Lung (tissue), 13 donors: ENCODE results near the gene KRTAP21-3. TPM values are rescaled to one million over a fixed set of nuclear protein-coding genes. Genes with fewer than 3 reads are reported as not detected.

ENCODE experiments used
- ATAC-seq: fragments of 200-7000 bp; cut with Tn5 transposase; one replicate; pipeline ENCODE4 v1.9.1; 2020; ENCODE audit warnings: moderate number of reproducible peaks; ENCODE audit not compliant: insufficient read depth, low FRiP score
- DNase-seq, 3 donors: peaks; one replicate each; pipeline ENCODE4 v3.0.0-alpha.2; 2013 to 2017
- H3K27ac ChIP-seq, 2 donors: one replicate each; pipeline ENCODE4 v1.5.1; 2013; ENCODE audit warnings: mild to moderate bottlenecking in 2 of 2, moderate library complexity in 2 of 2, control low read depth in 1 of 2, inconsistent platforms in 1 of 2, low read depth in 1 of 2, low read length in 1 of 2
- H3K27me3 ChIP-seq, 3 donors: one replicate each; pipeline ENCODE4 v1.5.1; 2013; ENCODE audit warnings: low read length in 2 of 3; ENCODE audit not compliant: control insufficient read depth in 3 of 3, insufficient read depth in 3 of 3
- H3K36me3 ChIP-seq, 4 donors: one replicate each; pipeline ENCODE4 v1.5.1; 2013; ENCODE audit warnings: low read length in 4 of 4, mild to moderate bottlenecking in 1 of 4, moderate library complexity in 1 of 4; ENCODE audit not compliant: control insufficient read depth in 4 of 4, insufficient read depth in 4 of 4
- H3K4me1 ChIP-seq, 5 donors: one replicate each; pipeline ENCODE4 v1.5.1; 2013; ENCODE audit warnings: low read length in 5 of 5, mild to moderate bottlenecking in 2 of 5, moderate library complexity in 1 of 5; ENCODE audit not compliant: control insufficient read depth in 5 of 5, insufficient read depth in 5 of 5
- H3K4me3 ChIP-seq: one replicate; pipeline ENCODE4 v1.5.1; 2013; ENCODE audit warnings: mild to moderate bottlenecking, control low read depth, moderate library complexity
- H3K9ac ChIP-seq, 2 donors: one replicate each; pipeline ENCODE4 v1.5.1; 2013; ENCODE audit warnings: low read length in 2 of 2, control low read depth in 1 of 2; ENCODE audit not compliant: insufficient read depth in 1 of 2
- H3K9me3 ChIP-seq, 4 donors: one replicate each; pipeline ENCODE4 v1.5.1; 2013; ENCODE audit warnings: low read length in 3 of 4, mild to moderate bottlenecking in 1 of 4, moderate library complexity in 1 of 4; ENCODE audit not compliant: control insufficient read depth in 4 of 4, insufficient read depth in 3 of 4
- whole genome bisulfite sequencing, 2 donors: extraction: QIAGEN DNeasy Blood & Tissue Kit; methylation state at CpG; one replicate each; pipeline ENCODE4 v1.1.7; 2013; 5-methylcytosine and 5-hydroxymethylcytosine counted together
- polyA plus RNA-seq, 2 donors: library from polyadenylated mRNA; stranded (reverse); fragments of 200-250 nt; gene quantifications; one replicate each; pipeline ENCODE4 v1.2.1, GENCODE V29; 2013
- small RNA-seq: library from RNA; depleted of rRNA; stranded (forward); fragments of <200 nt; gene quantifications from one replicate; pipeline ENCODE3, GENCODE V24; 2014; ENCODE audit warnings: low replicate concordance
- total RNA-seq, 2 donors: library from RNA; depleted of rRNA in 1 of 2; stranded (reverse); fragments of >200 nt in 1 of 2; gene quantifications; one replicate each; pipeline ENCODE4 v1.2.1, GENCODE V29; 2014 to 2021
- TF ChIP-seq, protein P1 (sequence below): IDR thresholded peaks from 2 replicates; pipeline ENCODE4 v1.5.1; 2012; ENCODE audit warnings: mild to moderate bottlenecking; ENCODE audit errors: control extremely low read depth, extremely low read depth
- donor health status: control.
- donor health status: control.
- donor health status: Bipolar disorder and iron deficiency.
- donor health status: healthy.
- donor health status: DM: yes; HTN: yes; CAD: no.

The KRTAP21-3 gene
- total and polyA plus RNA-seq, 4 donors: not detected

DNA sequence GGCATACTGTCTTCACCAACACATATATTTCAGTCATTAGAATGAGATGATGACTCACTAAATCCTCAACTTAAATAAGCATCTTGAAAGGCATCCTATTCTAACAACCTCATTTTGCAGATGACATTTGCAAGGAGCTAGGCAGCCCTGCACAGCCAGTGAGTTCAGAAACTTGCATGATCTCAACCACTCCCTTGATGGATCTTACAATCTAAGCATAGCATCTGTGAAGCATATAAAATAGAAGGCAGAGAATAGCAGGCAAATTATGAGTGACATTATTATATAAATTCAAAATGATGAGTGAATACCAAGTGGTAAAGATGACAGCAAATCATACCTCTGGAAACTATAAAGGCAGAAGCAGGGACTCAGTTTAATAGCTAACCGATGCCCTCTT, 44.3 kb downstream of the KRTAP21-3 start:
- Histone ChIP-seq H3K9me3 (no peaks in the 10 kb centered on the region), H3K4me3 (no peak overlapping the region), H3K4me1 (no peaks in the 10 kb centered on the region), H3K9ac (no peak overlapping the region), H3K27me3 (no peaks in the 10 kb centered on the region), H3K36me3 (no peaks in the 10 kb centered on the region), H3K27ac (no peak overlapping the region)
- 73 to 79% methylated on average over 1 of the region's 1 CpG for WGBS, 2 donors
- ATAC-seq (no peak), DNase-seq (no peak)
- TF ChIP-seq, protein P1, sequence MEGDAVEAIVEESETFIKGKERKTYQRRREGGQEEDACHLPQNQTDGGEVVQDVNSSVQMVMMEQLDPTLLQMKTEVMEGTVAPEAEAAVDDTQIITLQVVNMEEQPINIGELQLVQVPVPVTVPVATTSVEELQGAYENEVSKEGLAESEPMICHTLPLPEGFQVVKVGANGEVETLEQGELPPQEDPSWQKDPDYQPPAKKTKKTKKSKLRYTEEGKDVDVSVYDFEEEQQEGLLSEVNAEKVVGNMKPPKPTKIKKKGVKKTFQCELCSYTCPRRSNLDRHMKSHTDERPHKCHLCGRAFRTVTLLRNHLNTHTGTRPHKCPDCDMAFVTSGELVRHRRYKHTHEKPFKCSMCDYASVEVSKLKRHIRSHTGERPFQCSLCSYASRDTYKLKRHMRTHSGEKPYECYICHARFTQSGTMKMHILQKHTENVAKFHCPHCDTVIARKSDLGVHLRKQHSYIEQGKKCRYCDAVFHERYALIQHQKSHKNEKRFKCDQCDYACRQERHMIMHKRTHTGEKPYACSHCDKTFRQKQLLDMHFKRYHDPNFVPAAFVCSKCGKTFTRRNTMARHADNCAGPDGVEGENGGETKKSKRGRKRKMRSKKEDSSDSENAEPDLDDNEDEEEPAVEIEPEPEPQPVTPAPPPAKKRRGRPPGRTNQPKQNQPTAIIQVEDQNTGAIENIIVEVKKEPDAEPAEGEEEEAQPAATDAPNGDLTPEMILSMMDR: no peak

- no peak for DNase-seq
- H3K27me3 ChIP-seq: no peaks in the 10 kb centered on the region
- 81 to 82% methylated on average over 2 of the region's 2 CpGs for whole genome bisulfite sequencing, 2 donors
- TF ChIP-seq, protein P1: no peak
- no peak for ATAC-seq
- H3K27ac ChIP-seq: no peak overlapping the region
- H3K4me1 ChIP-seq: no peaks in the 10 kb centered on the region
- peaks cover 0 to 5% (median 0%) of the 10 kb centered on the region in 4 donors for H3K9me3 ChIP-seq
- no peaks in the 10 kb centered on the region for H3K36me3 ChIP-seq
- no peak overlapping the region for H3K9ac ChIP-seq
- no peak overlapping the region for H3K4me3 ChIP-seq
Observed at GRCh38 chr21:30672985-30673650, 45.5 kb downstream of the KRTAP21-3 start.

GRCh38 chr21:30668776-30669175, 49.8 kb downstream of the KRTAP21-3 start:
- Histone ChIP-seq H3K9ac (no peak overlapping the region), H3K27ac (no peak overlapping the region), H3K36me3 (no peaks in the 10 kb centered on the region), H3K27me3 (no peaks in the 10 kb centered on the region), H3K9me3 (peaks cover 0 to 5% (median 1%) of the 10 kb centered on the region in 4 donors), H3K4me1 (no peaks in the 10 kb centered on the region), H3K4me3 (no peak overlapping the region)
- WGBS, 2 donors: 71 to 95% methylated on average over 1 of the region's 1 CpG
- TF ChIP-seq, protein P1: no peak
- no peak for DNase-seq
- no peak for ATAC-seq

Small RNA genes lying within 50 kb of the gene (small RNA-seq; reads per million reads assigned to genes)
- gene AP000244.1 (not detected), gene KRTAP21-3 (not detected)

Other genes starting within 250 kb of the KRTAP21-3 start
- not detected for gene KRTAP19-1, start 238.4 kb downstream of the KRTAP21-3 start, total RNA-seq
- gene KRTAP19-1, start 238.4 kb downstream of the KRTAP21-3 start, polyA plus RNA-seq: not detected
- not detected for gene KRTAP19-2, start 231.3 kb downstream of the KRTAP21-3 start, total RNA-seq
- not detected for gene KRTAP19-2, start 231.3 kb downstream of the KRTAP21-3 start, polyA plus RNA-seq
- gene KRTAP19-3, start 226.8 kb downstream of the KRTAP21-3 start, total RNA-seq: not detected
- gene KRTAP19-3, start 226.8 kb downstream of the KRTAP21-3 start, polyA plus RNA-seq: not detected
- gene KRTAP19-4, start 221.6 kb downstream of the KRTAP21-3 start, total RNA-seq: not detected
- gene KRTAP19-4, start 221.6 kb downstream of the KRTAP21-3 start, polyA plus RNA-seq: not detected
- gene KRTAP19-5, start 216.6 kb downstream of the KRTAP21-3 start, total RNA-seq: not detected
- gene KRTAP19-5, start 216.6 kb downstream of the KRTAP21-3 start, polyA plus RNA-seq: not detected
- not detected for gene KRTAP19-6, start 176.9 kb downstream of the KRTAP21-3 start, total RNA-seq
- gene KRTAP19-6, start 176.9 kb downstream of the KRTAP21-3 start, polyA plus RNA-seq: not detected
- gene KRTAP19-7, start 157.5 kb downstream of the KRTAP21-3 start, total RNA-seq: not detected
- not detected for gene KRTAP19-7, start 157.5 kb downstream of the KRTAP21-3 start, polyA plus RNA-seq
- gene KRTAP22-2, start 128.4 kb downstream of the KRTAP21-3 start, total RNA-seq: not detected
- not detected for gene KRTAP22-2, start 128.4 kb downstream of the KRTAP21-3 start, polyA plus RNA-seq
- gene KRTAP6-3, start 126.3 kb downstream of the KRTAP21-3 start, total RNA-seq: not detected
- not detected for gene KRTAP6-3, start 126.3 kb downstream of the KRTAP21-3 start, polyA plus RNA-seq
- gene KRTAP6-2, start 119.9 kb downstream of the KRTAP21-3 start, total RNA-seq: not detected
- not detected for gene KRTAP6-2, start 119.9 kb downstream of the KRTAP21-3 start, polyA plus RNA-seq
- gene KRTAP22-1, start 117.7 kb downstream of the KRTAP21-3 start, total RNA-seq: not detected
- gene KRTAP22-1, start 117.7 kb downstream of the KRTAP21-3 start, polyA plus RNA-seq: not detected
- not detected for gene KRTAP6-1, start 104.8 kb downstream of the KRTAP21-3 start, total RNA-seq
- gene KRTAP6-1, start 104.8 kb downstream of the KRTAP21-3 start, polyA plus RNA-seq: not detected
- not detected for gene KRTAP20-1, start 102.4 kb downstream of the KRTAP21-3 start, total RNA-seq
- gene KRTAP20-1, start 102.4 kb downstream of the KRTAP21-3 start, polyA plus RNA-seq: not detected
- not detected for gene KRTAP20-4, start 98.2 kb downstream of the KRTAP21-3 start, total RNA-seq
- gene KRTAP20-4, start 98.2 kb downstream of the KRTAP21-3 start, polyA plus RNA-seq: not detected
- not detected for gene KRTAP20-2, start 83.6 kb downstream of the KRTAP21-3 start, total RNA-seq
- gene KRTAP20-2, start 83.6 kb downstream of the KRTAP21-3 start, polyA plus RNA-seq: not detected
- not detected for gene KRTAP20-3, start 75.9 kb downstream of the KRTAP21-3 start, total RNA-seq
- not detected for gene KRTAP20-3, start 75.9 kb downstream of the KRTAP21-3 start, polyA plus RNA-seq
- not detected for gene KRTAP21-2, start 28.5 kb upstream of the KRTAP21-3 start, total RNA-seq
- gene KRTAP21-2, start 28.5 kb upstream of the KRTAP21-3 start, polyA plus RNA-seq: not detected
- not detected for gene KRTAP21-1, start 36.7 kb upstream of the KRTAP21-3 start, total RNA-seq
- not detected for gene KRTAP21-1, start 36.7 kb upstream of the KRTAP21-3 start, polyA plus RNA-seq
- not detected for gene KRTAP8-1, start 94.5 kb upstream of the KRTAP21-3 start, total RNA-seq
- not detected for gene KRTAP8-1, start 94.5 kb upstream of the KRTAP21-3 start, polyA plus RNA-seq
- gene KRTAP7-1, start 111.0 kb upstream of the KRTAP21-3 start, total RNA-seq: not detected
- not detected for gene KRTAP7-1, start 111.0 kb upstream of the KRTAP21-3 start, polyA plus RNA-seq
- not detected for gene KRTAP11-1, start 162.8 kb upstream of the KRTAP21-3 start, total RNA-seq
- gene KRTAP11-1, start 162.8 kb upstream of the KRTAP21-3 start, polyA plus RNA-seq: not detected